ENCODE measurements around the gene ZNF580.

Gene ZNF580

DNA sequence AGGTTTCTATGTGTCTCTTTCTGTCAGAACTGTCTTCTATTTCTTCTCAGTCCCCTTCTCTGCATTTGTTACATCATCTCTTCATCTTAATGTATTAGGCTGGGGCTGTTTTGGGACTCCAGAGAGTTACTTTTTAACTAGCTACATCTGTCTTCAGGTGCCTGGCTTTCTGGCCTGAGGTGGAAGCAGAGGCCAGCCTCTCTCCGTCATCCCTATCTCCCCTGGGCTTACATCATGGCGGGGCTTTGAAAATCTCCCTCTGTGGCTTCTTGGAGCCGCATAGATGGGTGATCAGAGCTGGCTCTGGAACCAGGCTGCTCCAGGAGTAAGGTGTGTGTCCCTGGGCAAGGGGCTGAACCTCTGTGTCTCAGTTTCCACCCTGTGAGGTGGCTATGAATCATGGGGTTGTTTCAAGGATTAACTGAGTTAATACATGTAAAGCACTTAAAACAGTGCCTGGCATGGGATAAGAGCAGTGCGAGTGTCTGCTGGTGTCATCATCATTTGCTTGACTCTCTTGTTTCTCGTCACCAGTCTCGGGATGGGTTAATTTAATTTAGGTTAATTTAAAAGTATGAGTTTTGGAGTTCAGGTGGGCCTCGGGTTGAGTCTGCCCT, 36.2 kb downstream of the ZNF580 start (continued):
- TF ChIP-seq, protein P1, sequence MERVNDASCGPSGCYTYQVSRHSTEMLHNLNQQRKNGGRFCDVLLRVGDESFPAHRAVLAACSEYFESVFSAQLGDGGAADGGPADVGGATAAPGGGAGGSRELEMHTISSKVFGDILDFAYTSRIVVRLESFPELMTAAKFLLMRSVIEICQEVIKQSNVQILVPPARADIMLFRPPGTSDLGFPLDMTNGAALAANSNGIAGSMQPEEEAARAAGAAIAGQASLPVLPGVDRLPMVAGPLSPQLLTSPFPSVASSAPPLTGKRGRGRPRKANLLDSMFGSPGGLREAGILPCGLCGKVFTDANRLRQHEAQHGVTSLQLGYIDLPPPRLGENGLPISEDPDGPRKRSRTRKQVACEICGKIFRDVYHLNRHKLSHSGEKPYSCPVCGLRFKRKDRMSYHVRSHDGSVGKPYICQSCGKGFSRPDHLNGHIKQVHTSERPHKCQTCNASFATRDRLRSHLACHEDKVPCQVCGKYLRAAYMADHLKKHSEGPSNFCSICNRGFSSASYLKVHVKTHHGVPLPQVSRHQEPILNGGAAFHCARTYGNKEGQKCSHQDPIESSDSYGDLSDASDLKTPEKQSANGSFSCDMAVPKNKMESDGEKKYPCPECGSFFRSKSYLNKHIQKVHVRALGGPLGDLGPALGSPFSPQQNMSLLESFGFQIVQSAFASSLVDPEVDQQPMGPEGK (CRISPR knock-in tag; IDR thresholded peaks at IDR 0.05; ENCODE audit: borderline replicate concordance) = no peak
- TF ChIP-seq CSDC2 (CRISPR knock-in tag; IDR thresholded peaks at IDR 0.05) = no peak
- no peak for TF ChIP-seq ESRRG (CRISPR knock-in tag; IDR thresholded peaks at IDR 0.05)
- TF ChIP-seq ZC3H10 (CRISPR knock-in tag; IDR thresholded peaks at IDR 0.05) = no peak
- TF ChIP-seq, protein P2, sequence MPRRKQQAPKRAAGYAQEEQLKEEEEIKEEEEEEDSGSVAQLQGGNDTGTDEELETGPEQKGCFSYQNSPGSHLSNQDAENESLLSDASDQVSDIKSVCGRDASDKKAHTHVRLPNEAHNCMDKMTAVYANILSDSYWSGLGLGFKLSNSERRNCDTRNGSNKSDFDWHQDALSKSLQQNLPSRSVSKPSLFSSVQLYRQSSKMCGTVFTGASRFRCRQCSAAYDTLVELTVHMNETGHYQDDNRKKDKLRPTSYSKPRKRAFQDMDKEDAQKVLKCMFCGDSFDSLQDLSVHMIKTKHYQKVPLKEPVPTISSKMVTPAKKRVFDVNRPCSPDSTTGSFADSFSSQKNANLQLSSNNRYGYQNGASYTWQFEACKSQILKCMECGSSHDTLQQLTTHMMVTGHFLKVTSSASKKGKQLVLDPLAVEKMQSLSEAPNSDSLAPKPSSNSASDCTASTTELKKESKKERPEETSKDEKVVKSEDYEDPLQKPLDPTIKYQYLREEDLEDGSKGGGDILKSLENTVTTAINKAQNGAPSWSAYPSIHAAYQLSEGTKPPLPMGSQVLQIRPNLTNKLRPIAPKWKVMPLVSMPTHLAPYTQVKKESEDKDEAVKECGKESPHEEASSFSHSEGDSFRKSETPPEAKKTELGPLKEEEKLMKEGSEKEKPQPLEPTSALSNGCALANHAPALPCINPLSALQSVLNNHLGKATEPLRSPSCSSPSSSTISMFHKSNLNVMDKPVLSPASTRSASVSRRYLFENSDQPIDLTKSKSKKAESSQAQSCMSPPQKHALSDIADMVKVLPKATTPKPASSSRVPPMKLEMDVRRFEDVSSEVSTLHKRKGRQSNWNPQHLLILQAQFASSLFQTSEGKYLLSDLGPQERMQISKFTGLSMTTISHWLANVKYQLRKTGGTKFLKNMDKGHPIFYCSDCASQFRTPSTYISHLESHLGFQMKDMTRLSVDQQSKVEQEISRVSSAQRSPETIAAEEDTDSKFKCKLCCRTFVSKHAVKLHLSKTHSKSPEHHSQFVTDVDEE (CRISPR knock-in tag; IDR thresholded peaks at IDR 0.05) = no peak
- TF ChIP-seq ZFP30 (CRISPR knock-in tag; IDR thresholded peaks at IDR 0.05) = no peak
- TF ChIP-seq, protein P3, sequence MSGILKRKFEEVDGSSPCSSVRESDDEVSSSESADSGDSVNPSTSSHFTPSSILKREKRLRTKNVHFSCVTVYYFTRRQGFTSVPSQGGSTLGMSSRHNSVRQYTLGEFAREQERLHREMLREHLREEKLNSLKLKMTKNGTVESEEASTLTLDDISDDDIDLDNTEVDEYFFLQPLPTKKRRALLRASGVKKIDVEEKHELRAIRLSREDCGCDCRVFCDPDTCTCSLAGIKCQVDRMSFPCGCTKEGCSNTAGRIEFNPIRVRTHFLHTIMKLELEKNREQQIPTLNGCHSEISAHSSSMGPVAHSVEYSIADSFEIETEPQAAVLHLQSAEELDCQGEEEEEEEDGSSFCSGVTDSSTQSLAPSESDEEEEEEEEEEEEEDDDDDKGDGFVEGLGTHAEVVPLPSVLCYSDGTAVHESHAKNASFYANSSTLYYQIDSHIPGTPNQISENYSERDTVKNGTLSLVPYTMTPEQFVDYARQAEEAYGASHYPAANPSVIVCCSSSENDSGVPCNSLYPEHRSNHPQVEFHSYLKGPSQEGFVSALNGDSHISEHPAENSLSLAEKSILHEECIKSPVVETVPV (CRISPR knock-in tag; IDR thresholded peaks at IDR 0.05) = no peak
- no peak for TF ChIP-seq TCF4 (CRISPR knock-in tag; IDR thresholded peaks at IDR 0.05; ENCODE audit: borderline replicate concordance)
- TF ChIP-seq ZNF8 (CRISPR knock-in tag; IDR thresholded peaks at IDR 0.05) = no peak

DNA sequence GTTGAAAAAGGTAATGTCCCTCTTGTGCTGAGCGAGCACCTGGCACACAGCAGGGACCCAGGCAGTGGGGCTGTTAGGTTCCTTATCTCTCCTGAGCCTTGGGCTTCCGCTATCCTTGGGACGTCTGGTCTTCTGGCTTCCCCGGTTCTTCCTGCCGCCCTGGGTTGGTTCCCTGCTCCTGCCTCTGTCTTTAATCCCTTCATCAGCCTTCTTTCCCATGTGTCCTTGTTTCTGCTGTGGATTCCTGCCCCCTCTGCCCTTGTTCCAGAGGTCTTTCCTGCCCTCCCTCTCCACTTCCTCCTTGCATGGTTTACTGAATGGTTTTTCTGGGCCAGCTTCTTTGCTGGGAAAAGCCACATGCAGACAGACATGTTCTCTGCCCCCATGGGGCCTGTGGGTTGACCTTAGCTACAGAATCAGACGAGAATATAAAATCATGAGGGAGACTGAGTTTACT, 36.8 kb downstream of the ZNF580 start:
- no peak for ATAC-seq
- TF ChIP-seq PPARA (CRISPR knock-in tag; IDR thresholded peaks at IDR 0.05; ENCODE audit: borderline replicate concordance) (no peak), CSDC2 (CRISPR knock-in tag; IDR thresholded peaks at IDR 0.05) (no peak), BACH2 (CRISPR knock-in tag; IDR thresholded peaks at IDR 0.05; ENCODE audit: borderline replicate concordance) (no peak), ARNTL (CRISPR knock-in tag; IDR thresholded peaks at IDR 0.05; ENCODE audit: borderline replicate concordance, low read depth) (no peak), ZNF70 (CRISPR knock-in tag; IDR thresholded peaks at IDR 0.05) (no peak), ZFP30 (CRISPR knock-in tag; IDR thresholded peaks at IDR 0.05) (no peak), ZFP3 (CRISPR knock-in tag; IDR thresholded peaks at IDR 0.05) (no peak)
- TF ChIP-seq, protein P4, sequence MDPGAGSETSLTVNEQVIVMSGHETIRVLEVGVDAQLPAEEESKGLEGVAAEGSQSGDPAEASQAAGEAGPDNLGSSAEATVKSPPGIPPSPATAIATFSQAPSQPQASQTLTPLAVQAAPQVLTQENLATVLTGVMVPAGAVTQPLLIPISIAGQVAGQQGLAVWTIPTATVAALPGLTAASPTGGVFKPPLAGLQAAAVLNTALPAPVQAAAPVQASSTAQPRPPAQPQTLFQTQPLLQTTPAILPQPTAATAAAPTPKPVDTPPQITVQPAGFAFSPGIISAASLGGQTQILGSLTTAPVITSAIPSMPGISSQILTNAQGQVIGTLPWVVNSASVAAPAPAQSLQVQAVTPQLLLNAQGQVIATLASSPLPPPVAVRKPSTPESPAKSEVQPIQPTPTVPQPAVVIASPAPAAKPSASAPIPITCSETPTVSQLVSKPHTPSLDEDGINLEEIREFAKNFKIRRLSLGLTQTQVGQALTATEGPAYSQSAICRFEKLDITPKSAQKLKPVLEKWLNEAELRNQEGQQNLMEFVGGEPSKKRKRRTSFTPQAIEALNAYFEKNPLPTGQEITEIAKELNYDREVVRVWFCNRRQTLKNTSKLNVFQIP (CRISPR knock-in tag; IDR thresholded peaks at IDR 0.05; ENCODE audit: borderline replicate concordance, low read depth) = no peak

DNA sequence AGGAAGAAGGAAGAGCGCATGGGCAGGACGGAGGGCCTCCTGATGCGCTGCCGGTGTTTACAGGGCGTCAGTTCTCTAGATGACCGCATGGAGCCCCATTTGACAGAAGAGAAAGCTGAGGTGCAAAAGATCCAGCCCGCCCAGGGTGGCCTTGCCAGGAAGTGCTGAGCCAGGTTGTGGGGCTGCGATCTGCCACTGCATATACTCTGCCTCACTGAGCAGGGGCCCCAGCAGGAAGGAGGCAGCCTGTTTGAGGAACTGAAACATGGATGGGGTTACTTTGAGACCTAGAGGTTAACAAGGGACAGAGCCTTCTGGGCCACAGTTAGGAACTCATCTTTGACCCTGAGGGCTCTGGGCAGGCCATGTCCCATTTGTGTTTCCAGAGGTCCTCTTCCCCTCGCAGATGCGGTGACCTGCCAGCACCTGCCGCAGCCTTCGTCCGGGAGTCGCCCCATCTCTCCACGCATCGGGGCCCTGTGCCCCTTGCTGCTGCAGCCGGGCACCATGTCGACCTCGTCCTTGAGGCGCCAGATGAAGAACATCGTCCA, 37.4 kb downstream of the ZNF580 start:
- ATAC-seq = no peak
- TF ChIP-seq ARNTL (CRISPR knock-in tag; IDR thresholded peaks at IDR 0.05; ENCODE audit: borderline replicate concordance, low read depth) (no peak), OSR1 (CRISPR knock-in tag; IDR thresholded peaks at IDR 0.05) (no peak), ZFP30 (CRISPR knock-in tag; IDR thresholded peaks at IDR 0.05) (no peak), ESRRG (CRISPR knock-in tag; IDR thresholded peaks at IDR 0.05) (no peak), CSDC2 (CRISPR knock-in tag; IDR thresholded peaks at IDR 0.05) (no peak)
- TF ChIP-seq, protein P1 (CRISPR knock-in tag; IDR thresholded peaks at IDR 0.05; ENCODE audit: borderline replicate concordance) = no peak
